Neural progenitor cell (in vitro differentiated cells): ENCODE measurements around the gene PSME3IP1. TPM values are rescaled to one million over a fixed set of nuclear protein-coding genes. Genes with fewer than 3 reads are reported as not detected.

ENCODE experiments used
- DNase-seq: peaks from one replicate; pipeline ENCODE4 v3.0.0-alpha.2; 2016; ENCODE audit warnings: low spot score
- H2AFZ ChIP-seq: fragments of 200-600 bp; sonication (generic); replicated peaks from 2 replicates; pipeline ENCODE4 v1.6.1; 2016; ENCODE audit warnings: antibody characterized with exemption
- H3F3A ChIP-seq: fragments of 200-600 bp; sonication (generic); 2 replicates; pipeline ENCODE4 v1.6.1; 2016; ENCODE audit warnings: antibody characterized with exemption, low read depth
- H3K27ac ChIP-seq: fragments of 200-600 bp; sonication (generic); 2 replicates; pipeline ENCODE4 v1.5.1; 2016; ENCODE audit warnings: mild to moderate bottlenecking
- H3K27me3 ChIP-seq: fragments of 200-600 bp; sonication (generic); 2 replicates; pipeline ENCODE4 v1.6.1; 2016; ENCODE audit warnings: mild to moderate bottlenecking, moderate library complexity
- H3K36me3 ChIP-seq: fragments of 200-600 bp; sonication (generic); 2 replicates; pipeline ENCODE4 v1.5.1; 2016
- H3K4me1 ChIP-seq: fragments of 200-600 bp; sonication (generic); 2 replicates; pipeline ENCODE4 v1.6.1; 2016; ENCODE audit warnings: mixed run types
- H3K4me2 ChIP-seq: fragments of 200-600 bp; sonication (generic); 2 replicates; pipeline ENCODE4 v1.6.1; 2016
- H3K4me3 ChIP-seq: fragments of 200-600 bp; sonication (generic); 2 replicates; pipeline ENCODE4 v1.5.1; 2016
- H3K79me2 ChIP-seq: fragments of 200-600 bp; sonication (generic); 2 replicates; pipeline ENCODE4 v1.6.1; 2016; ENCODE audit warnings: low read depth
- H3K9ac ChIP-seq: fragments of 200-600 bp; sonication (generic); 2 replicates; pipeline ENCODE4 v1.6.1; 2016
- H3K9me3 ChIP-seq: fragments of 200-600 bp; sonication (generic); 2 replicates; pipeline ENCODE4 v1.5.1; 2016; ENCODE audit warnings: low read depth
- H4K20me1 ChIP-seq: fragments of 200-600 bp; sonication (generic); 2 replicates; pipeline ENCODE4 v1.6.1; 2016; ENCODE audit warnings: low read depth
- H3K27ac Mint-ChIP-seq: 3 replicates; pipeline ENCODE4 v1.8.0; 2021; ENCODE audit warnings: mixed read lengths
- H3K27me3 Mint-ChIP-seq: 2 replicates; pipeline ENCODE4 v1.8.0; 2022; ENCODE audit warnings: low read depth, mild to moderate bottlenecking, inconsistent platforms, moderate library complexity, mixed read lengths; ENCODE audit not compliant: insufficient read depth
- H3K36me3 Mint-ChIP-seq: 3 replicates; pipeline ENCODE4 v1.8.0; 2021; ENCODE audit warnings: mixed read lengths
- H3K4me1 Mint-ChIP-seq: 3 replicates; pipeline ENCODE4 v1.8.0; 2021; ENCODE audit warnings: mixed read lengths
- H3K4me3 Mint-ChIP-seq: 3 replicates; pipeline ENCODE4 v1.8.0; 2021; ENCODE audit warnings: mild to moderate bottlenecking, moderate library complexity, mixed read lengths
- H3K9me3 Mint-ChIP-seq: 3 replicates; pipeline ENCODE4 v1.8.0; 2020; ENCODE audit warnings: mixed read lengths
- EZH2 ChIP-seq: fragments of 200-600 bp; sonication (generic); IDR thresholded peaks from 2 replicates; pipeline ENCODE4 v1.6.1; 2017; ENCODE audit warnings: antibody characterized with exemption, mild to moderate bottlenecking, moderate library complexity
- EZH2phosphoT487 ChIP-seq: fragments of 200-600 bp; sonication (generic); IDR thresholded peaks from 2 replicates; pipeline ENCODE4 v1.6.1; 2017; ENCODE audit warnings: antibody characterized with exemption
- total RNA-seq: library from RNA; depleted of rRNA; stranded (reverse); fragments of >200 nt; gene quantifications from 2 replicates; pipeline ENCODE4 v1.2.3, GENCODE V29; 2015; ENCODE audit warnings: low replicate concordance
- TF ChIP-seq, protein P1 (sequence below): fragments of 200-600 bp; sonication (generic); IDR thresholded peaks from 2 replicates; pipeline ENCODE4 v1.5.1; 2017; ENCODE audit warnings: antibody characterized with exemption, mild to moderate bottlenecking

PSME3IP1 gene
- total RNA-seq, 1 donor from 2014 or later, result 184 TPM

DNA sequence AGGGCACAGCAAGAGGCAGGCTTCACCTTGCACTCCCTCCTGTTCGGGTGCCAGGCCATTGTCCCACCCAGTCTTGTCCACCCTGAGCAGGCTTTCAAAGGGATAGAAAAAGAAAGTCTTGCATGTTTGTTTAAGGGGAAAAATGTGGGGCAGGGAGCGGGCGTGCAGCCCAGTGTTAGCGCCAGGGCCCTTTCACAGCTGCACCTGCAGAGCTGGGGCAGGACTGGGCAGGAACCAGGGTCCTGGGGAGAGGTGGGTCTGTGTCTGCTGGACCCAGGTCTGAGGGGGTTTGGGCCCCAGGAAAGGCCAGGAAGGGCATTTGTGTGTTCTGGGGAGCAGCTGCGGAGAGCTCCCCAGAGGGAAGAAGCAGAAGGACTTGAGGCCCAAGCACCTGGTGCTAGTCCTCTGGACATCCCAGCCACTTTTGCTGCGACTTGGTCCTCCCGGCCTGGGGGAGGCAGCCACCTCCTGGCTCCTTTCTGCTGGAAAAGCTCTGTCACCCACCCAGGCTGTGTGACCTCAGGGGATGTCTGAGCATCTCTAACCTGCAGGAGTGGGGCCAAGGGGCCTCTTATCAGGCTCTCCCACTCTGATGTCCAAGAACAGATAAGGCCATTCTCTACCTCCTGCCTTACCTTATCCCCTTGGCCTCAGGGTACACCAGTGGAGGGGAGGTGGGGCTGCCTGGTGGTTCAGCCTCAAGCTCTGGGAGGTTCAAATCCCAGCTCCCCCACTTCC is 44.7 kb downstream of the PSME3IP1 start:
- no peak overlapping the region for H3K4me2 ChIP-seq
- peaks cover 43% of the 10 kb centered on the region for H3K4me1 Mint-ChIP-seq
- TF ChIP-seq, protein P1, sequence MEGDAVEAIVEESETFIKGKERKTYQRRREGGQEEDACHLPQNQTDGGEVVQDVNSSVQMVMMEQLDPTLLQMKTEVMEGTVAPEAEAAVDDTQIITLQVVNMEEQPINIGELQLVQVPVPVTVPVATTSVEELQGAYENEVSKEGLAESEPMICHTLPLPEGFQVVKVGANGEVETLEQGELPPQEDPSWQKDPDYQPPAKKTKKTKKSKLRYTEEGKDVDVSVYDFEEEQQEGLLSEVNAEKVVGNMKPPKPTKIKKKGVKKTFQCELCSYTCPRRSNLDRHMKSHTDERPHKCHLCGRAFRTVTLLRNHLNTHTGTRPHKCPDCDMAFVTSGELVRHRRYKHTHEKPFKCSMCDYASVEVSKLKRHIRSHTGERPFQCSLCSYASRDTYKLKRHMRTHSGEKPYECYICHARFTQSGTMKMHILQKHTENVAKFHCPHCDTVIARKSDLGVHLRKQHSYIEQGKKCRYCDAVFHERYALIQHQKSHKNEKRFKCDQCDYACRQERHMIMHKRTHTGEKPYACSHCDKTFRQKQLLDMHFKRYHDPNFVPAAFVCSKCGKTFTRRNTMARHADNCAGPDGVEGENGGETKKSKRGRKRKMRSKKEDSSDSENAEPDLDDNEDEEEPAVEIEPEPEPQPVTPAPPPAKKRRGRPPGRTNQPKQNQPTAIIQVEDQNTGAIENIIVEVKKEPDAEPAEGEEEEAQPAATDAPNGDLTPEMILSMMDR, result no peak
- TF ChIP-seq EZH2phosphoT487 (no peak), EZH2 (no peak)
- no peaks in the 10 kb centered on the region for H3K27me3 ChIP-seq
- H3K27ac ChIP-seq, result no peak overlapping the region
- no peaks in the 10 kb centered on the region for H3K9me3 ChIP-seq
- H3K4me3 Mint-ChIP-seq, result no peak overlapping the region
- H3K79me2 ChIP-seq, result no peaks in the 10 kb centered on the region
- H3K36me3 Mint-ChIP-seq, result peaks cover 17% of the 10 kb centered on the region
- no peak overlapping the region for H3K9ac ChIP-seq
- H3F3A ChIP-seq, result peaks cover 3% of the 10 kb centered on the region
- H3K9me3 Mint-ChIP-seq, result no peaks in the 10 kb centered on the region
- H3K4me3 ChIP-seq, result no peak overlapping the region
- no peaks in the 10 kb centered on the region for H3K36me3 ChIP-seq
- peaks cover 9% of the 10 kb centered on the region for H3K4me1 ChIP-seq
- DNase-seq, result no peak
- H4K20me1 ChIP-seq, result no peaks in the 10 kb centered on the region
- no peaks in the 10 kb centered on the region for H3K27me3 Mint-ChIP-seq
- no peak overlapping the region for H3K27ac Mint-ChIP-seq
- H2AFZ ChIP-seq, result no peak overlapping the region

DNA sequence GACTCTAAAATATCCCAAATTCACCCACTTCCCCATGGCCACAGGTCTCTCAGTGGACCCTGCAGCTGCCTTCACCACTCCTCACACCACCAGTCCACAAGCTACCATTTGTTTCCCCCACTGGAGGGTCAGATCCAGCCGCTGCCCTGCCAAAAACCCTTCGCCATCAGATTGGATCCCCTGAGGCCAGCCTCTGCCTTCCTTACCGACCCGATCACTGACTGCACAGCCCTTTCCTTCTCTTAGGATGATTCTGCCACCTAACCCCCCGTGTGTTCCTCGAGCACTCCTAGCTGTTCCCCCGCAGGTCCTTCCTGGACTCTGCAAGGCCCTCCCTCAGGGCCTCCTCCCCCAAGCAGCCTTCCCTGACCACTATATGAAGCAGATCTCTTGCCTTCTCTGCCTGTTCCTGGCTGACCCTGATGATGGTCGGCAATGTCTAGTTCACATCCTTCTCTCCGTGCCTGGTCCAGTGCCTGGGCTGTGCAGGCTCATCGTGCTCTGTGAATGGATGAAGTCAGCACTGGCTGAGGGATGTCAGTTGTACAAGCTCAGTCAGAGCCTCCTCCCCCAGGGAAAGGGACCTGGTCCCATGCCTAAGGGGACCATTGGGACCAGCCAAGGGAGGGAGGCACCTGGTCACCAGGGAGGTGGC is 47.4 kb downstream of the PSME3IP1 start:
- peaks cover 4% of the 10 kb centered on the region for H3K4me1 ChIP-seq
- TF ChIP-seq EZH2, result no peak
- TF ChIP-seq, protein P1, result no peak
- no peak for TF ChIP-seq EZH2phosphoT487
- H3K27ac Mint-ChIP-seq, result peak overlapping the region; percentile 68
- no peaks in the 10 kb centered on the region for H3K27me3 Mint-ChIP-seq
- no peaks in the 10 kb centered on the region for H3F3A ChIP-seq
- peaks cover 39% of the 10 kb centered on the region for H3K4me1 Mint-ChIP-seq
- no peaks in the 10 kb centered on the region for H3K9me3 Mint-ChIP-seq
- no peak overlapping the region for H3K9ac ChIP-seq
- DNase-seq, result no peak
- no peaks in the 10 kb centered on the region for H3K79me2 ChIP-seq
- no peak overlapping the region for H3K27ac ChIP-seq
- no peak overlapping the region for H3K4me2 ChIP-seq
- no peaks in the 10 kb centered on the region for H3K36me3 ChIP-seq
- no peaks in the 10 kb centered on the region for H4K20me1 ChIP-seq
- no peak overlapping the region for H3K4me3 Mint-ChIP-seq
- H3K27me3 ChIP-seq, result no peaks in the 10 kb centered on the region
- no peak overlapping the region for H2AFZ ChIP-seq
- H3K36me3 Mint-ChIP-seq, result peaks cover 12% of the 10 kb centered on the region
- H3K4me3 ChIP-seq, result no peak overlapping the region
- H3K9me3 ChIP-seq, result no peaks in the 10 kb centered on the region

DNA sequence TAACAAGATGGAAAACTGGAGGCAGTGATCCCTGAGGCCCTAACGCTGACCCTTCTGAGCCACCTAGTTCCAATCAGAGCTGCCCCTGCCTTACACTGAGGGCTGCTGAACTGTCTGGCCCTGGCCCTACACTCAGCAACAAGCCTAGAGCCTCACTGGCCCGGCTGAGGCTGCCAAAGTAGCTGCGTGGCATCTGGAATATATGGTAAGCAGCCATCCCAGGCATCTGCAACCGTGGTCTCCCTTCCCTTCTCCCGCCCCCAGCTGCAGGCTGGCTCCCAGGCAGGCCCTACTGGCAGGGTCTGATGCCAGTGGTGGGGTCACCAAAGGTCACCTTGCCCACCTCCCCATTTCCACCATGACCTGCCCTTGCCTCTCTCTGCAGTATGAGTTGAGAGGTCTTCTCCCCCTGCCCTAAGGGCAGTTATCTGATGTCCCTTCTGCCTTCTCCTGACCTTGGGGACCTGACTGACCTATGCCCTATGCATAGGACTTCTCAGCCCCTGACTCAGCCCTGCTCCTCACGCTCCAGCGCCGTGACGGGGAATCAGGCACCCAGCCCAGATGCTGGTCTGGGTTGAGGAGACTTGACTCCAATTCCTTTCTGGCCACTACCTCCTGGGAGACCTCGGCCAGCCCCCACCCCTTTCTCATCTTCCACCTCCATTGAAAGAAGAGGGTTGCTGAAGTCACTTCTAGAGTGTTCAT is 48.1 kb downstream of the PSME3IP1 start:
- Histone ChIP-seq H4K20me1 (no peaks in the 10 kb centered on the region), H3K4me2 (no peak overlapping the region), H3K36me3 (no peaks in the 10 kb centered on the region), H3F3A (no peaks in the 10 kb centered on the region), H3K4me3 (no peak overlapping the region), H3K27me3 (no peaks in the 10 kb centered on the region), H3K27ac (no peak overlapping the region), H3K4me1 (peaks cover 10% of the 10 kb centered on the region), H3K9me3 (no peaks in the 10 kb centered on the region), H2AFZ (no peak overlapping the region), H3K79me2 (no peaks in the 10 kb centered on the region), H3K9ac (no peak overlapping the region)
- DNase-seq, result no peak
- Mint-ChIP-seq H3K4me3 (no peak overlapping the region), H3K9me3 (no peaks in the 10 kb centered on the region), H3K27me3 (no peaks in the 10 kb centered on the region), H3K27ac (peak overlapping the region; percentile 68), H3K36me3 (peaks cover 12% of the 10 kb centered on the region), H3K4me1 (peaks cover 39% of the 10 kb centered on the region)
- TF ChIP-seq, protein P1, result no peak
- no peak for TF ChIP-seq EZH2
- no peak for TF ChIP-seq EZH2phosphoT487
